WTC11 (cell line): ENCODE measurements around the gene ZNRF3. TPM values are rescaled to one million over a fixed set of nuclear protein-coding genes. Genes with fewer than 3 reads are reported as not detected.

Source experiments
- ATAC-seq: fragments of 200-7000 bp; cut with Tn5 transposase; 2 replicates; pipeline ENCODE4 v1.10.0; 2021; ENCODE audit warnings: mild to moderate bottlenecking, moderate library complexity
- CTCF ChIA-PET: fragments of 300-600 bp; sonication (Branson Sonifier 250); formaldehyde crosslinking; loops from one replicate; lab custom pipeline; 2021; ENCODE audit warnings: antibody characterized with exemption; lab: Charles Lee
- POLR2A ChIA-PET: fragments of 350-600 bp; sonication (Branson Sonifier 250); formaldehyde crosslinking; loops from one replicate; lab custom pipeline; 2021; ENCODE audit warnings: antibody characterized with exemption; lab: Charles Lee
- DNase-seq: peaks from one replicate; pipeline ENCODE4 v3.0.0; 2021; ENCODE audit warnings: low spot score
- H3K27ac Mint-ChIP-seq: 2 replicates; pipeline ENCODE4 v1.8.0; 2021; ENCODE audit warnings: mixed read lengths
- H3K27me3 Mint-ChIP-seq: 2 replicates; pipeline ENCODE4 v1.8.0; 2021; ENCODE audit warnings: low read depth, mild to moderate bottlenecking, moderate library complexity, mixed read lengths
- H3K36me3 Mint-ChIP-seq: 2 replicates; pipeline ENCODE4 v1.8.0; 2021; ENCODE audit warnings: mixed read lengths
- H3K4me1 Mint-ChIP-seq: 2 replicates; pipeline ENCODE4 v1.8.0; 2022; ENCODE audit warnings: mixed read lengths
- H3K4me3 Mint-ChIP-seq: 2 replicates; pipeline ENCODE4 v1.8.0; 2021; ENCODE audit warnings: mild to moderate bottlenecking, moderate library complexity, mixed read lengths
- H3K9me3 Mint-ChIP-seq: 2 replicates; pipeline ENCODE4 v1.8.0; 2021; ENCODE audit warnings: mixed read lengths
- AFF4 ChIP-seq: sonication (generic); formaldehyde crosslinking; IDR thresholded peaks from 2 replicates; pipeline ENCODE4 v1.8.1; 2023; ENCODE audit warnings: mild to moderate bottlenecking, missing genetic modification reagents, borderline replicate concordance
- AR ChIP-seq: fragments of 250-450 bp; sonication (Bioruptor Pico); IDR thresholded peaks from 2 replicates; pipeline ENCODE4 v1.9.0; 2021; ENCODE audit warnings: mild to moderate bottlenecking
- FOXJ3 ChIP-seq: sonication (generic); formaldehyde crosslinking; IDR thresholded peaks from 2 replicates; pipeline ENCODE4 v1.9.0; 2021; ENCODE audit warnings: missing genetic modification reagents, mild to moderate bottlenecking, borderline replicate concordance
- GTF2I ChIP-seq: fragments of 250-450 bp; sonication (Bioruptor Pico); conservative IDR thresholded peaks from 2 replicates; pipeline ENCODE4 v1.4.0; 2021; ENCODE audit warnings: mild to moderate bottlenecking
- JUN ChIP-seq: sonication (generic); formaldehyde crosslinking; IDR thresholded peaks from 2 replicates; pipeline ENCODE4 v1.8.0; 2023; ENCODE audit warnings: mild to moderate bottlenecking, missing genetic modification reagents
- MYBL2 ChIP-seq: sonication (generic); formaldehyde crosslinking; IDR thresholded peaks from 2 replicates; pipeline ENCODE4 v1.8.1; 2023; ENCODE audit warnings: mild to moderate bottlenecking, moderate library complexity, missing genetic modification reagents
- NFYB ChIP-seq: sonication (generic); formaldehyde crosslinking; conservative IDR thresholded peaks from 2 replicates; pipeline ENCODE4 v1.8.0; 2022; ENCODE audit warnings: low read depth, missing genetic modification reagents
- NR2C2 ChIP-seq: sonication (generic); formaldehyde crosslinking; IDR thresholded peaks from 2 replicates; pipeline ENCODE4 v1.8.0; 2022; ENCODE audit warnings: mild to moderate bottlenecking, missing genetic modification reagents
- RORB ChIP-seq: fragments of 250-450 bp; sonication (Bioruptor Pico); IDR thresholded peaks from 2 replicates; pipeline ENCODE4 v1.9.0; 2021; ENCODE audit warnings: mild to moderate bottlenecking
- ZNF671 ChIP-seq: fragments of 250-450 bp; sonication (Bioruptor Pico); IDR thresholded peaks from 2 replicates; pipeline ENCODE4 v1.8.0; 2021; ENCODE audit warnings: mild to moderate bottlenecking
- total RNA-seq: library from RNA; stranded (reverse); gene quantifications from 3 replicates; pipeline ENCODE4 v1.2.3, GENCODE V29; 2021
- TF ChIP-seq, protein P1 (sequence below): sonication (generic); formaldehyde crosslinking; IDR thresholded peaks from 2 replicates; pipeline ENCODE4 v1.8.1; 2023; ENCODE audit warnings: mild to moderate bottlenecking, missing genetic modification reagents, moderate library complexity
- TF ChIP-seq, protein P2 (sequence below): sonication (generic); formaldehyde crosslinking; IDR thresholded peaks from 2 replicates; pipeline ENCODE4 v1.8.0; 2022; ENCODE audit warnings: mild to moderate bottlenecking, missing genetic modification reagents
- TF ChIP-seq, protein P3 (sequence below): fragments of 250-450 bp; sonication (Bioruptor Pico); IDR thresholded peaks from 2 replicates; pipeline ENCODE4 v1.9.0; 2021; ENCODE audit warnings: moderate library complexity, mild to moderate bottlenecking, inconsistent platforms, borderline replicate concordance
- TF ChIP-seq, protein P4 (sequence below): fragments of 250-450 bp; sonication (Bioruptor Pico); IDR thresholded peaks from 2 replicates; pipeline ENCODE4 v1.9.0; 2021; ENCODE audit warnings: mild to moderate bottlenecking, borderline replicate concordance

ZNRF3 gene
- total RNA-seq, 1 experiment from 2014 or later = 25.4 TPM

GRCh38 chr22:28962042-28962554 lies 78.7 kb downstream of the ZNRF3 start (continued):
- TF ChIP-seq AR (CRISPR knock-in tag) (no peak), MYBL2 (CRISPR knock-in tag) (no peak)
- TF ChIP-seq, protein P1, sequence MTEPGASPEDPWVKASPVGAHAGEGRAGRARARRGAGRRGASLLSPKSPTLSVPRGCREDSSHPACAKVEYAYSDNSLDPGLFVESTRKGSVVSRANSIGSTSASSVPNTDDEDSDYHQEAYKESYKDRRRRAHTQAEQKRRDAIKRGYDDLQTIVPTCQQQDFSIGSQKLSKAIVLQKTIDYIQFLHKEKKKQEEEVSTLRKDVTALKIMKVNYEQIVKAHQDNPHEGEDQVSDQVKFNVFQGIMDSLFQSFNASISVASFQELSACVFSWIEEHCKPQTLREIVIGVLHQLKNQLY (CRISPR knock-in tag) = no peak
- TF ChIP-seq, protein P2, sequence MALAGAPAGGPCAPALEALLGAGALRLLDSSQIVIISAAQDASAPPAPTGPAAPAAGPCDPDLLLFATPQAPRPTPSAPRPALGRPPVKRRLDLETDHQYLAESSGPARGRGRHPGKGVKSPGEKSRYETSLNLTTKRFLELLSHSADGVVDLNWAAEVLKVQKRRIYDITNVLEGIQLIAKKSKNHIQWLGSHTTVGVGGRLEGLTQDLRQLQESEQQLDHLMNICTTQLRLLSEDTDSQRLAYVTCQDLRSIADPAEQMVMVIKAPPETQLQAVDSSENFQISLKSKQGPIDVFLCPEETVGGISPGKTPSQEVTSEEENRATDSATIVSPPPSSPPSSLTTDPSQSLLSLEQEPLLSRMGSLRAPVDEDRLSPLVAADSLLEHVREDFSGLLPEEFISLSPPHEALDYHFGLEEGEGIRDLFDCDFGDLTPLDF (CRISPR knock-in tag) = no peak

DNA sequence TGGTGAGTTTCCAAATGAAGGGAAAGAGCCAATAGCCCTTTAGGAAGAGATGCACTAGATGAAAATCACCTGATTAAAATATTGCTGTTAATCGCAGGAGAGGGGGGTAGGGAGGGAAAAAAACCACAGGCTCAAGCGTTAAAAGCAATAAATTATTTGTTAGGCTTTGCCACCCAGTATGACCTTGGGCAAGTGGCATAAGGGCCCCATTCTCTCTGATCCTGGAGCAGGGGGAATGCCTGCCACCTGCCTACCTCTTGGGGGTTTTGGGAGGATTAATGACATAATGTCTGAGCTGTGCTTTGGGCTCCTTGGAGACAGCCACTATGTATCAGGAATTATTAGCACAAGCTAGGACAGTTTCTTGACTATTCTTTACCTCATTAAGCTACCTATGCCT lies 80.0 kb downstream of the ZNRF3 start:
- TF ChIP-seq, protein P3, sequence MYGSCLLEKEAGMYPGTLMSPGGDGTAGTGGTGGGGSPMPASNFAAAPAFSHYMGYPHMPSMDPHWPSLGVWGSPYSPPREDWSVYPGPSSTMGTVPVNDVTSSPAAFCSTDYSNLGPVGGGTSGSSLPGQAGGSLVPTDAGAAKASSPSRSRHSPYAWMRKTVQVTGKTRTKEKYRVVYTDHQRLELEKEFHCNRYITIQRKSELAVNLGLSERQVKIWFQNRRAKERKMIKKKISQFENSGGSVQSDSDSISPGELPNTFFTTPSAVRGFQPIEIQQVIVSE (CRISPR knock-in tag) = no peak
- TF ChIP-seq FOXJ3 (CRISPR knock-in tag) = no peak
- no peak for TF ChIP-seq NR2C2 (CRISPR knock-in tag)
- TF ChIP-seq JUN = no peak
- no peak for TF ChIP-seq AFF4 (CRISPR knock-in tag)
- Mint-ChIP-seq H3K9me3 (no peaks in the 10 kb centered on the region), H3K36me3 (peaks cover 4% of the 10 kb centered on the region), H3K4me1 (peaks cover 55% of the 10 kb centered on the region), H3K27ac (peak overlapping the region; percentile 88; the same call in 1 of the 2 replicates), H3K4me3 (no peak overlapping the region), H3K27me3 (no peaks in the 10 kb centered on the region)
- ChIA-PET CTCF (interaction anchor here (0.8 to 4.8 kb wide), 2 partner anchors 77 to 191 kb away, joined by 3 to 17 read pairs; no protein-coding TSS in a partner anchor), POLR2A (interaction anchor here (0.6 to 0.8 kb wide), 2 partner anchors 46 to 107 kb away, joined by 3 read pairs; no protein-coding TSS in a partner anchor)
- no peak for DNase-seq
- no peak for ATAC-seq

GRCh38 chr22:28967163-28967665 lies 83.8 kb downstream of the ZNRF3 start:
- Mint-ChIP-seq H3K4me1 (peaks cover 46% of the 10 kb centered on the region), H3K9me3 (no peaks in the 10 kb centered on the region), H3K27ac (0 out of 2 replicates have a peak overlapping the region, but pooled peaks have one; percentile 49), H3K36me3 (no peaks in the 10 kb centered on the region), H3K4me3 (no peak overlapping the region), H3K27me3 (no peaks in the 10 kb centered on the region)
- TF ChIP-seq RORB (CRISPR knock-in tag) (no peak), NFYB (CRISPR knock-in tag) (no peak), ZNF671 (no peak), GTF2I (CRISPR knock-in tag) (no peak)
- TF ChIP-seq, protein P4, sequence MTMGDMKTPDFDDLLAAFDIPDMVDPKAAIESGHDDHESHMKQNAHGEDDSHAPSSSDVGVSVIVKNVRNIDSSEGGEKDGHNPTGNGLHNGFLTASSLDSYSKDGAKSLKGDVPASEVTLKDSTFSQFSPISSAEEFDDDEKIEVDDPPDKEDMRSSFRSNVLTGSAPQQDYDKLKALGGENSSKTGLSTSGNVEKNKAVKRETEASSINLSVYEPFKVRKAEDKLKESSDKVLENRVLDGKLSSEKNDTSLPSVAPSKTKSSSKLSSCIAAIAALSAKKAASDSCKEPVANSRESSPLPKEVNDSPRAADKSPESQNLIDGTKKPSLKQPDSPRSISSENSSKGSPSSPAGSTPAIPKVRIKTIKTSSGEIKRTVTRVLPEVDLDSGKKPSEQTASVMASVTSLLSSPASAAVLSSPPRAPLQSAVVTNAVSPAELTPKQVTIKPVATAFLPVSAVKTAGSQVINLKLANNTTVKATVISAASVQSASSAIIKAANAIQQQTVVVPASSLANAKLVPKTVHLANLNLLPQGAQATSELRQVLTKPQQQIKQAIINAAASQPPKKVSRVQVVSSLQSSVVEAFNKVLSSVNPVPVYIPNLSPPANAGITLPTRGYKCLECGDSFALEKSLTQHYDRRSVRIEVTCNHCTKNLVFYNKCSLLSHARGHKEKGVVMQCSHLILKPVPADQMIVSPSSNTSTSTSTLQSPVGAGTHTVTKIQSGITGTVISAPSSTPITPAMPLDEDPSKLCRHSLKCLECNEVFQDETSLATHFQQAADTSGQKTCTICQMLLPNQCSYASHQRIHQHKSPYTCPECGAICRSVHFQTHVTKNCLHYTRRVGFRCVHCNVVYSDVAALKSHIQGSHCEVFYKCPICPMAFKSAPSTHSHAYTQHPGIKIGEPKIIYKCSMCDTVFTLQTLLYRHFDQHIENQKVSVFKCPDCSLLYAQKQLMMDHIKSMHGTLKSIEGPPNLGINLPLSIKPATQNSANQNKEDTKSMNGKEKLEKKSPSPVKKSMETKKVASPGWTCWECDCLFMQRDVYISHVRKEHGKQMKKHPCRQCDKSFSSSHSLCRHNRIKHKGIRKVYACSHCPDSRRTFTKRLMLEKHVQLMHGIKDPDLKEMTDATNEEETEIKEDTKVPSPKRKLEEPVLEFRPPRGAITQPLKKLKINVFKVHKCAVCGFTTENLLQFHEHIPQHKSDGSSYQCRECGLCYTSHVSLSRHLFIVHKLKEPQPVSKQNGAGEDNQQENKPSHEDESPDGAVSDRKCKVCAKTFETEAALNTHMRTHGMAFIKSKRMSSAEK (CRISPR knock-in tag) = no peak
- ChIA-PET POLR2A (no interaction called here), CTCF (no interaction called here)
- no peak for DNase-seq
- no peak for ATAC-seq
